GM19438 (cell line): ENCODE data around the gene MCM3AP.

ENCODE experiments used
- ATAC-seq: cut with Tn5 transposase; IDR thresholded peaks from one replicate; pipeline ENCODE4 v1.9.1; 2021; ENCODE audit warnings: low read depth; ENCODE audit not compliant: unreplicated experiment

Gene MCM3AP

GRCh38 chr21:46220847-46221246, 64.6 kb downstream of the MCM3AP start:
- no peak for ATAC-seq

GRCh38 chr21:46220275-46220810, 65.1 kb downstream of the MCM3AP start:
- ATAC-seq = no peak

- no peak for ATAC-seq
Measured at GRCh38 chr21:46219591-46220239, 65.7 kb downstream of the MCM3AP start.

GRCh38 chr21:46218906-46219590, 66.4 kb downstream of the MCM3AP start:
- ATAC-seq = no peak

- ATAC-seq = no peak
Measured at GRCh38 chr21:46217511-46218196, 67.8 kb downstream of the MCM3AP start.

- ATAC-seq = no peak
Measured at GRCh38 chr21:46216132-46216747, 69.2 kb downstream of the MCM3AP start.

GRCh38 chr21:46215436-46216131, 69.8 kb downstream of the MCM3AP start:
- ATAC-seq = no peak

- ATAC-seq = no peak
Measured at GRCh38 chr21:46214478-46215340, 70.7 kb downstream of the MCM3AP start.

- ATAC-seq = no peak
Measured at GRCh38 chr21:46213620-46214286, 71.7 kb downstream of the MCM3AP start.

- ATAC-seq = no peak
Measured at GRCh38 chr21:46212721-46213484, 72.5 kb downstream of the MCM3AP start.

- ATAC-seq = no peak
Measured at GRCh38 chr21:46211786-46212720, 73.4 kb downstream of the MCM3AP start.

- no peak for ATAC-seq
Measured at GRCh38 chr21:46211376-46211775, 74.0 kb downstream of the MCM3AP start.

- ATAC-seq = no peak
Measured at GRCh38 chr21:46210378-46211136, 74.9 kb downstream of the MCM3AP start.

- no peak for ATAC-seq
Measured at GRCh38 chr21:46208761-46209721, 76.4 kb downstream of the MCM3AP start.

- ATAC-seq = no peak
Measured at GRCh38 chr21:46207920-46208591, 77.4 kb downstream of the MCM3AP start.
